ENCODE data around the gene MAP2K7. TPM values are rescaled to one million over a fixed set of nuclear protein-coding genes. Genes with fewer than 3 reads are reported as not detected.

Gene MAP2K7
- total and polyA plus RNA-seq, 2 of the 4 experiments (the other 2 are of a cell fraction), result 4.1 to 15.6 TPM

- H2AK5ac ChIP-seq (ENCODE audit: low read depth, low read length), result no peak overlapping the region
- POLR2A ChIA-PET (ENCODE audit: unreplicated experiment), result no interaction called here
- H3K27ac ChIP-seq (ENCODE audit: insufficient read depth, low read length), result no peak overlapping the region
- H4K5ac ChIP-seq (ENCODE audit: low read depth, low read length), result no peak overlapping the region
- dilution Hi-C loops (cut with HindIII; ENCODE audit: low sequenced_read_pairs, unreplicated experiment), result no loop called here
- H3K4me2 ChIP-seq (ENCODE audit: low read depth, low read length), result no peak overlapping the region
- H3K9me3 ChIP-seq (ENCODE audit: control insufficient read depth, insufficient read depth, low read length), result no peaks in the 10 kb centered on the region
- H3K23ac ChIP-seq (ENCODE audit: low read depth, low read length), result no peak overlapping the region
- TF ChIP-seq USF2 (IDR thresholded peaks at IDR 0.05; ENCODE audit: low read depth, low read length) (no peak), CHD1 (IDR thresholded peaks at IDR 0.05; ENCODE audit: low read depth, low read length) (no peak), CEBPB (IDR thresholded peaks at IDR 0.05; ENCODE audit: low read depth, low read length) (no peak), MAZ (IDR thresholded peaks at IDR 0.05; ENCODE audit: borderline replicate concordance, low read depth, low read length) (no peak), RAD21 (IDR thresholded peaks at IDR 0.05; ENCODE audit: low read length) (no peak), CTCF (conservative IDR thresholded peaks at IDR 0.05; ENCODE audit: low read depth, low read length) (no peak)
- H3K4ac ChIP-seq (ENCODE audit: low read depth, low read length), result no peak overlapping the region
- H2BK20ac ChIP-seq (ENCODE audit: low read depth, low read length), result no peak overlapping the region
- H3K27me3 ChIP-seq (ENCODE audit: control insufficient read depth, insufficient read depth, low read length), result no peaks in the 10 kb centered on the region
- no peaks in the 10 kb centered on the region; the same call in 1 of the 2 replicates for H4K20me1 ChIP-seq (ENCODE audit: insufficient read depth, low read length)
- peaks cover 7 to 24% of the 10 kb centered on the region in 2 experiments; a peak in 2 of 4 replicates for H3K79me1 ChIP-seq (ENCODE audit: low read depth in 1 of 2, low read length in 2 of 2)
- H2BK5ac ChIP-seq (ENCODE audit: low read depth, low read length, poor library complexity, severe bottlenecking), result no peak overlapping the region
- H3K4me3 ChIP-seq (ENCODE audit: insufficient read depth, low read depth, low read length), result no peak overlapping the region
- H4K91ac ChIP-seq (ENCODE audit: insufficient read depth, low read depth, low read length), result no peak overlapping the region
- H4K8ac ChIP-seq (ENCODE audit: low read depth in 2 of 2, low read length in 2 of 2), result no peak overlapping the region
- CTCF ChIA-PET, result no interaction called here
- H3K9ac ChIP-seq (ENCODE audit: low read depth, low read length), result no peak overlapping the region
- H2BK15ac ChIP-seq (ENCODE audit: low read depth, low read length), result no peak overlapping the region
- DNase-seq (no peak), ATAC-seq (ENCODE audit: low read depth) (no peak)
- H3K56ac ChIP-seq (ENCODE audit: extremely low read depth, insufficient read depth, low read length), result no peak overlapping the region
- intact Hi-C loops (cut with micrococcal nuclease), result no loop called here
- H3K14ac ChIP-seq (replicated peaks; ENCODE audit: low read depth, low read length), result no peak overlapping the region
- H3K36me3 ChIP-seq (ENCODE audit: control insufficient read depth, insufficient read depth, low read length), result peaks cover 67% of the 10 kb centered on the region
- no peaks in the 10 kb centered on the region for H3K9me1 ChIP-seq (ENCODE audit: insufficient read depth, low read length)
- no peaks in the 10 kb centered on the region for H3K4me1 ChIP-seq (ENCODE audit: control insufficient read depth, insufficient read depth, low read length)
- no peak overlapping the region for H2AK9ac ChIP-seq (replicated peaks; ENCODE audit: low read depth, low read length, poor library complexity)
- no TSS peak for BruUV-seq (replicated peaks)
- no peak overlapping the region for H2AFZ ChIP-seq (replicated peaks; ENCODE audit: low read length, poor library complexity)
- no peak overlapping the region for H3K18ac ChIP-seq (ENCODE audit: low read depth, low read length)
- in situ Hi-C loops (cut with MboI; ENCODE audit: low sequenced_read_pairs), result no loop called here
- no peak overlapping the region for H2BK120ac ChIP-seq (ENCODE audit: low read depth, low read length)
- WGBS, 2 experiments (ENCODE audit: extremely low coverage in 2 of 2, insufficient read length in 1 of 2), result 84% methylated on average over 11 of the region's 21 CpGs; no CpG with 5 or more reads in 1 of the 2 experiments
These were observed 31.1 kb downstream of the MAP2K7 start for GRCh38 chr19:7934766-7935165.
